MCF 10A (cell line): ENCODE measurements around the gene PCED1B. TPM values are rescaled to one million over a fixed set of nuclear protein-coding genes. Genes with fewer than 3 reads are reported as not detected.
"Not testable (repeated sequence)": the region's sequence is repeated elsewhere in the genome, so short reads cannot be mapped to it uniquely, and the experiment has no call there.

Experiments
- BruUV-seq: library from RNA; stranded (reverse); fragments of 400-500 nt; replicated peaks from 2 replicates; lab custom pipeline; 2021; lab: Mats Ljungman, UMichigan
- CTCF ChIA-PET: fragments of 300-600 bp; sonication (Branson Sonifier 250); formaldehyde crosslinking; extraction: SDS; loops from one replicate; lab custom pipeline; 2021; ENCODE audit warnings: antibody characterized with exemption, inconsistent platforms; lab: Yijun Ruan, JAX
- POLR2A ChIA-PET: fragments of 300-600, 350-650 bp; sonication (Branson Sonifier 250); formaldehyde crosslinking; extraction: SDS; loops from one replicate; lab custom pipeline; 2020; ENCODE audit warnings: antibody characterized with exemption, inconsistent platforms; lab: Yijun Ruan, JAX
- DNase-seq: peaks from one replicate; pipeline ENCODE4 v3.0.0-alpha.2; 2018; ENCODE audit not compliant: unreplicated experiment
- H3K27ac Mint-ChIP-seq: one replicate; pipeline ENCODE4 v1.8.0; 2022; ENCODE audit warnings: mild to moderate bottlenecking, low read depth, mixed read lengths; ENCODE audit not compliant: unreplicated experiment
- H3K27me3 Mint-ChIP-seq: one replicate; pipeline ENCODE4 v1.8.0; 2022; ENCODE audit warnings: mixed read lengths; ENCODE audit not compliant: insufficient read depth, unreplicated experiment
- H3K36me3 Mint-ChIP-seq: one replicate; pipeline ENCODE4 v1.8.0; 2022; ENCODE audit warnings: mild to moderate bottlenecking, moderate library complexity, mixed read lengths; ENCODE audit not compliant: insufficient read depth, unreplicated experiment
- H3K4me1 Mint-ChIP-seq: one replicate; pipeline ENCODE4 v1.8.0; 2022; ENCODE audit warnings: mixed read lengths; ENCODE audit not compliant: insufficient read depth, unreplicated experiment
- H3K4me3 Mint-ChIP-seq: one replicate; pipeline ENCODE4 v1.8.0; 2022; ENCODE audit warnings: mild to moderate bottlenecking, moderate library complexity, mixed read lengths; ENCODE audit not compliant: unreplicated experiment
- H3K9me3 Mint-ChIP-seq: one replicate; pipeline ENCODE4 v1.8.0; 2022; ENCODE audit warnings: mixed read lengths; ENCODE audit not compliant: unreplicated experiment
- CTCF ChIP-seq: fragments of 200-600 bp; IDR thresholded peaks from one replicate; pipeline ENCODE4 v1.8.0; 2022; ENCODE audit warnings: antibody characterized with exemption, mild to moderate bottlenecking; ENCODE audit not compliant: unreplicated experiment
- intact Hi-C: fragments of 100-400 bp; cut with micrococcal nuclease; formaldehyde crosslinking; loops from 2 replicates; pipeline ENCODE4 v1.14.1; 2022
- total RNA-seq: library from RNA; stranded (reverse); gene quantifications from 2 replicates; pipeline ENCODE4 v1.2.3, GENCODE V29; 2022

PCED1B gene
- total RNA-seq, 1 experiment from 2014 or later, result 9.6 TPM

GRCh38 chr12:47200446-47200845 is 121.0 kb downstream of the PCED1B start:
- TF ChIP-seq CTCF, result no peak
- ChIA-PET CTCF (no interaction called here), POLR2A (interaction anchor here (1.1 kb wide), 1 partner anchor 12 kb away, joined by 4 read pairs; no protein-coding TSS in a partner anchor)
- Mint-ChIP-seq H3K4me3 (no peak overlapping the region), H3K36me3 (no peaks in the 10 kb centered on the region), H3K27ac (no peak overlapping the region), H3K9me3 (no peaks in the 10 kb centered on the region), H3K4me1 (no peaks in the 10 kb centered on the region), H3K27me3 (no peaks in the 10 kb centered on the region)
- no peak for DNase-seq
- intact Hi-C loops, result no loop called here
- no TSS peak for BruUV-seq

DNA sequence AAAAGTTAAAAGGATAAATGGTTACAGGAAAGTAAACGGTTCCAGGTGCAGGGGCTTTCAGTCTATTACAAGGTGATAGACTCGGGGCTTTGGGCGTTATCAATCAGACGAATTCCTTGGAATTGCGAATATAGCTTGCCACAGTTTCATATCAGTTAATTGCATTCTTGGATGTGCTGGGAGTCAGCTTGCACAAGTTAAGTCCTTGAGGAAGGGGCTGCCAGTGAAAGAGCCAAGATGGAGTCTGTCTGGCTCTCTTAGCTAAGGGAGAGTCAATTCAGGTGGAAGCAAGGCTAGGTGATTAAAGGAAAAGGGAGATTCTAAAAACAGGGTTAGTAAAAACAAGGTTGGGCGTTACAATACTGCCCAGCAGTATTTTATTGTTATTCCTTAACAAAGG is 121.8 kb downstream of the PCED1B start:
- POLR2A ChIA-PET, H3K36me3 Mint-ChIP-seq, H3K9me3 Mint-ChIP-seq, H3K27me3 Mint-ChIP-seq, H3K27ac Mint-ChIP-seq, H3K4me3 Mint-ChIP-seq, intact Hi-C loops, DNase-seq, H3K4me1 Mint-ChIP-seq, BruUV-seq: not testable (repeated sequence)
- CTCF ChIA-PET, result interaction anchor here (0.6 to 1.5 kb wide), 2 partner anchors 14 to 372 kb away, joined by 3 to 8 read pairs; no protein-coding TSS in a partner anchor

DNA sequence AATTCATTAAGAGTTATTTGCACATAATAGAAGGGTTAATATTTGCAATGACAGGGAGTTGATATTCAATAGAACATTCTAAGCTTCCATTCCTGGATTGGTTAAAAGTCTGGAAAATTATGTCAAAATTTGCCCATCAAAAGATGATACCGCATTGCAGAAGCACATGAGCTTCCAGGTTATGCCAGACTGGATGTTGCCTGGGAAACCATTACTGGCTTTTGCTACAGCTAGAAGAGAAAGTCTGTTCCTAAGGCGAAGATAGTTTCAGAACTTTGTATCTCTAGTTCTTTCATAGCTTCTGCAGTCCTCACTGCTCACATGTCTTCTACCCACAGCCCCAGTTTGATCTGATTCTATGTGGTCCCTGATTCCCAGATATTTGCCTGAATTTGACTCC is 122.8 kb downstream of the PCED1B start:
- no peak for DNase-seq
- Mint-ChIP-seq H3K4me1 (no peaks in the 10 kb centered on the region), H3K36me3 (no peaks in the 10 kb centered on the region), H3K9me3 (no peaks in the 10 kb centered on the region), H3K27me3 (no peaks in the 10 kb centered on the region), H3K27ac (no peak overlapping the region), H3K4me3 (no peak overlapping the region)
- ChIA-PET POLR2A (interaction anchor here (0.6 kb wide), 1 partner anchor 60 kb away, joined by 3 read pairs; no protein-coding TSS in a partner anchor), CTCF (interaction anchor here (0.9 to 1.5 kb wide), 3 partner anchors 10 to 123 kb away, joined by 3 to 8 read pairs (median 6); partner anchors contain the start of gene PCED1B)
- intact Hi-C loops, result no loop called here
- no TSS peak for BruUV-seq
- TF ChIP-seq CTCF, result no peak

- Mint-ChIP-seq H3K4me3 (no peak overlapping the region), H3K4me1 (no peaks in the 10 kb centered on the region), H3K27me3 (no peaks in the 10 kb centered on the region), H3K36me3 (no peaks in the 10 kb centered on the region), H3K9me3 (no peaks in the 10 kb centered on the region), H3K27ac (no peak overlapping the region)
- TF ChIP-seq CTCF, result no peak
- DNase-seq, result no peak
- POLR2A ChIA-PET, result no interaction called here
- CTCF ChIA-PET, result interaction anchor here (0.7 kb wide), 2 partner anchors 12 kb away, joined by 3 to 7 read pairs; no protein-coding TSS in a partner anchor
- intact Hi-C loops, result no loop called here
- no TSS peak for BruUV-seq
Observed at GRCh38 chr12:47205532-47206449, 126.4 kb downstream of the PCED1B start.
